Pancreas (tissue), 10 donors: Measurements from ENCODE around the gene SERPINF2. TPM values are rescaled to one million over a fixed set of nuclear protein-coding genes. Genes with fewer than 3 reads are reported as not detected.

Experiments
- ATAC-seq, 4 donors: fragments of 200-7000 bp; cut with Tn5 transposase; one replicate each; pipeline versions ENCODE4 v1.8.0 to v1.9.1; 2020; ENCODE audit warnings: mild to moderate bottlenecking in 4 of 4, moderate library complexity in 4 of 4
- DNase-seq, 6 donors: peaks; one replicate each; pipeline ENCODE4 v3.0.0-alpha.2; 2020
- FAIRE-seq: peaks from 2 replicates; lab custom pipeline; 2012; peaks lifted over from hg19 to GRCh38; lab: Jason Lieb, UNC
- H3K27ac ChIP-seq, 4 donors: fragments of 200-600 bp; sonication (generic); 1 replicate in 3 of 4; 2 replicates in 1 of 4; pipeline versions ENCODE4 v1.5.0 to v1.8.0; 2020
- H3K27me3 ChIP-seq, 4 donors: fragments of 200-600 bp; one replicate each; pipeline ENCODE4 v1.8.0; 2021
- H3K36me3 ChIP-seq, 3 donors: fragments of 200-600 bp; sonication (generic) in 1 of 3; one replicate each; pipeline versions ENCODE4 v1.5.0 to v1.8.0; 2020 to 2021
- H3K4me1 ChIP-seq, 3 donors: fragments of 200-600 bp; one replicate each; pipeline ENCODE4 v1.8.0; 2021
- H3K4me3 ChIP-seq, 4 donors: fragments of 200-600 bp; sonication (generic) in 2 of 4; one replicate each; pipeline versions ENCODE4 v1.5.0 to v1.8.0; 2020 to 2021
- H3K9me3 ChIP-seq, 4 donors: fragments of 200-600 bp; one replicate each; pipeline ENCODE4 v1.8.0; 2021
- WGBS, 2 donors: extraction: QIAGEN DNeasy Blood & Tissue Kit; methylation state at CpG; one replicate each; pipeline ENCODE4 v1.1.7; 2013; 5-methylcytosine and 5-hydroxymethylcytosine counted together
- intact Hi-C, 3 donors: fragments of 100-400 bp; cut with DNase I; formaldehyde crosslinking; loops; one replicate each; pipeline versions ENCODE4 v1.11.1 to v1.14.2; 2022
- polyA plus RNA-seq, 2 donors: library from polyadenylated mRNA; stranded (reverse); fragments of 200-250 nt; gene quantifications; one replicate each; pipeline ENCODE4 v1.2.3, GENCODE V29; 2013
- total RNA-seq, 6 donors: library from RNA; stranded (reverse); fragmentation: NEBNext Ultra II Directional in 4 of 6; extraction: Animal tissue kit (Norgen Biotek cat#: 25700) in 4 of 6; gene quantifications; one replicate each; pipeline versions ENCODE4 v1.2.1 to v1.2.4, GENCODE V29; 2021 to 2023
- TF ChIP-seq, protein P1 (sequence below), 4 donors: fragments of 200-600 bp; sonication (generic) in 3 of 4; IDR thresholded peaks; one replicate each; pipeline versions ENCODE4 v1.5.0 to v1.8.0; 2021; ENCODE audit warnings: antibody characterized with exemption in 4 of 4
- donor health status: healthy with polysubstance abuse.
- donor health status: DM: no; HTN: no; CAD: no; lungs with moderate emphysema.
- donor health status: DM: no; HTN: no; CAD: no.
- donor health status: control.
- donor health status: control.
- donor health status: Bipolar disorder and iron deficiency.
- donor health status: DM: yes; HTN: yes; CAD: no.
- donor health status: DM: no; HTN: no; CAD: no.
- donor health status: DM: no; HTN: no; CAD: no.
- donor health status: DM: yes; HTN: yes; CAD: no.

Gene SERPINF2
- total and polyA plus RNA-seq, 8 donors, result 1.4 to 8.8 (median 3.9) TPM

DNA sequence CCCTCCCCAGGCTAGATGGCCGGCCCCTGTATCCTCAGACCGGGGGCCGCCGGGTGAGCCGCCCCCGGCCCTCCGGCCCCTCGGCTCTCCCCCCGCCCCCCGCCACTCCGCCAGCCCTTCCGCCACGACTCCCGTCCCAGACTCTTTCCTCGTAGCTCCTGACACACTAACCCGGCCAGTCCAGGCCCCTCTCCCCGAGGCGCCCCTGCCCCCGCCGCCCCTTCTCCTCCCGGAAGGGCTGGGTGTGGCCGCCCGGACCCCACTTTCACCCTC, 26.9 kb upstream of the SERPINF2 start:
- peak overlapping the region; percentile 80 to 96 (median 86) for H3K27ac ChIP-seq
- no peaks in the 10 kb centered on the region for H3K27me3 ChIP-seq
- FAIRE-seq (no peak), ATAC-seq (no peak), DNase-seq (no peak)
- H3K9me3 ChIP-seq, result no peaks in the 10 kb centered on the region
- no peaks in the 10 kb centered on the region for H3K36me3 ChIP-seq
- H3K4me3 ChIP-seq, result peak overlapping the region; percentile 68 to 90 (median 80)
- 1% methylated on average over 14 to 23 of the region's 23 CpGs for WGBS, 2 donors
- H3K4me1 ChIP-seq, result peaks cover 10 to 29% (median 17%) of the 10 kb centered on the region in 3 donors
- intact Hi-C loops, result no loop called here
- TF ChIP-seq, protein P1, sequence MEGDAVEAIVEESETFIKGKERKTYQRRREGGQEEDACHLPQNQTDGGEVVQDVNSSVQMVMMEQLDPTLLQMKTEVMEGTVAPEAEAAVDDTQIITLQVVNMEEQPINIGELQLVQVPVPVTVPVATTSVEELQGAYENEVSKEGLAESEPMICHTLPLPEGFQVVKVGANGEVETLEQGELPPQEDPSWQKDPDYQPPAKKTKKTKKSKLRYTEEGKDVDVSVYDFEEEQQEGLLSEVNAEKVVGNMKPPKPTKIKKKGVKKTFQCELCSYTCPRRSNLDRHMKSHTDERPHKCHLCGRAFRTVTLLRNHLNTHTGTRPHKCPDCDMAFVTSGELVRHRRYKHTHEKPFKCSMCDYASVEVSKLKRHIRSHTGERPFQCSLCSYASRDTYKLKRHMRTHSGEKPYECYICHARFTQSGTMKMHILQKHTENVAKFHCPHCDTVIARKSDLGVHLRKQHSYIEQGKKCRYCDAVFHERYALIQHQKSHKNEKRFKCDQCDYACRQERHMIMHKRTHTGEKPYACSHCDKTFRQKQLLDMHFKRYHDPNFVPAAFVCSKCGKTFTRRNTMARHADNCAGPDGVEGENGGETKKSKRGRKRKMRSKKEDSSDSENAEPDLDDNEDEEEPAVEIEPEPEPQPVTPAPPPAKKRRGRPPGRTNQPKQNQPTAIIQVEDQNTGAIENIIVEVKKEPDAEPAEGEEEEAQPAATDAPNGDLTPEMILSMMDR (IDR thresholded peaks at IDR 0.05), result no peak

DNA sequence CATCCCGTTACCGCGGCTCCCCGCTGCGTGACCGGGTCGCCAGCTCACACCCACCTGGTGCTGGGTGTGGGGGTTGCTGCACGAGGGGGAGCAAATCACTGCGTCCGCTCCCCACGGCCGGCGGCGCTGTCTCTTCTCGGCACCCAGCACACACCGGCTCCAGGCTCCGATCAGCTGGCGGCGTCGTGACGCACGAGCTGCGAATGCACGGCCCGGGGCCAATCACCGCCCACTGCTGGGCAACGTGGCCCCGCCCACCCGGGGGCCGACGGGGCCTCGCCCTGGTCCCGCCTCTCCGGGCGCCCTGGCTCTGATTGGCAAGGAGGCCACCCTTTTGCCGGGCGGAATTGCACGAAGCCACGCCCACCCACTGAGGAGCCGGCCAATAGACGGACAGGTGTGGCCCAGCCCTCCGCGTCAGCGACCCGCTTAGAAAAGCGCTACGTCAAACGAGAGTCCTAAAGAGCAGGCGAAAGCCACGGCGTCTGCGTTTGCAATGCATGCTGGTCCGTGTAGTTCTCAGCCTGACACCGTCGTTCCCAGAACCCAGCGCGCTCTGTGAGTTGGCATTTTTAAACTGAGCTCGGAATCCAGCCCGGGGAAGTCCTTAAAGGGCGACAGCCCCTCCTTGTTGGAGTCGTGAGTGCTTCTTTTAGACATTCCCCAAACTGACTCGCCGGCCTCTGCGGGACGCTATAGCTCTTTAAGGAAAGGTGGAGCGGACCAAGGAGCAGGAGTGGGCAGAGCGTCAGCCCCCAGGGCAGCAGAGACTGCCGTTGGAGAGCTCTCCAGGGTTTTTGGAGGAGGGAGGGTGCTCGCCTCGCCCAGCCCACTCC, 26.4 kb upstream of the SERPINF2 start:
- ATAC-seq (peak; percentile 74 to 83 (median 76)), DNase-seq (peak; percentile 99 to 100 (median 100)), FAIRE-seq (peak; percentile 97)
- Histone ChIP-seq H3K27me3 (no peaks in the 10 kb centered on the region), H3K27ac (peak overlapping the region; percentile 96 to 99 (median 98)), H3K36me3 (no peaks in the 10 kb centered on the region), H3K9me3 (no peaks in the 10 kb centered on the region), H3K4me3 (peak overlapping the region; percentile 77 to 90 (median 83)), H3K4me1 (peaks cover 10 to 26% (median 17%) of the 10 kb centered on the region in 3 donors)
- TF ChIP-seq, protein P1 (IDR thresholded peaks at IDR 0.05), result no peak
- 0 to 1% methylated on average over 70 of the region's 70 CpGs for whole genome bisulfite sequencing, 2 donors
- intact Hi-C loops, result no loop called here

DNA sequence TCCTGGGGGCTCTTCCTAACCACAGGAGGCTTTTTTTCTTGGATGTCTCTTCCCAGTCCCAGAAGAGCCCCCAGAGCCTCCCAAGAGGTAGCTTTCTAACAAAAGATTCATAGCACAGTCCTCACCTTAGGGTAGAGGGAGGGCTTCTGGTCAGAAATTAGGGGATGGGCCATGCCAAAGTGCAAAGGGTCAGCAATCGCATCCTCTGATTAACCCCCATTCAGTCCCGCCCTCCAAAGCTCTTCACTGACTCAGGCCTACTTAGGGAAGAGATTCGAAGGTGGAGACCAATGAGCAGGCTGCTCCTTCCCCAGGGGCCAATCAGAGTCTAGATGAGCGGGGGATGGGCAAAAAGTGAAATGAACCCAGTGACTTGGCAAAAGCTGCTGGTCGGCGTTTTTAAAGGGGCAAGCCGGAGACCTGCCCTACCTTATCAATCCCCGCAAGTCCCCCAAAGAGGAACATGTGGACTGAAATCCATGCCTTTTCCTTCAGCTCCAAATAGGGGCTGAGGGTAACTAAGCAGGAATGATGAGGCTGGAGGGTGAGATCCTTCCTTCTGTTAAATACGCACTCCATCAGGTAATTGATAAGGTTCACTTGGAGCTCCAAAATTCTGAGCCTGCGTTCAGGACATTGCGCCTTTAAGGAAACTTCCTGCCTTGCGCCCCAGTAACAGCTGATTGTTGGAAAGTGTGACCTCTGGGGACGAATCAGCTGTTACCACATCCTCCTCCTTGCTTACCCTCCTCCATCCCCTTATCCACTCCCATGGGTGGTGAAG, 25.6 kb upstream of the SERPINF2 start:
- H3K27ac ChIP-seq, result peak overlapping the region; percentile 91 to 99 (median 98)
- peaks cover 10 to 26% (median 17%) of the 10 kb centered on the region in 3 donors for H3K4me1 ChIP-seq
- DNase-seq (peak; percentile 73 to 95 (median 90)), FAIRE-seq (peak; percentile 90), ATAC-seq (peak; percentile 63 to 81 (median 74))
- no peaks in the 10 kb centered on the region for H3K9me3 ChIP-seq
- intact Hi-C loops, result no loop called here
- no peaks in the 10 kb centered on the region for H3K27me3 ChIP-seq
- H3K4me3 ChIP-seq, result peak overlapping the region; percentile 64 to 83 (median 74)
- TF ChIP-seq, protein P1 (IDR thresholded peaks at IDR 0.05), result no peak
- WGBS, 2 donors, result 0 to 1% methylated on average over 13 of the region's 13 CpGs
- H3K36me3 ChIP-seq, result no peaks in the 10 kb centered on the region

DNA sequence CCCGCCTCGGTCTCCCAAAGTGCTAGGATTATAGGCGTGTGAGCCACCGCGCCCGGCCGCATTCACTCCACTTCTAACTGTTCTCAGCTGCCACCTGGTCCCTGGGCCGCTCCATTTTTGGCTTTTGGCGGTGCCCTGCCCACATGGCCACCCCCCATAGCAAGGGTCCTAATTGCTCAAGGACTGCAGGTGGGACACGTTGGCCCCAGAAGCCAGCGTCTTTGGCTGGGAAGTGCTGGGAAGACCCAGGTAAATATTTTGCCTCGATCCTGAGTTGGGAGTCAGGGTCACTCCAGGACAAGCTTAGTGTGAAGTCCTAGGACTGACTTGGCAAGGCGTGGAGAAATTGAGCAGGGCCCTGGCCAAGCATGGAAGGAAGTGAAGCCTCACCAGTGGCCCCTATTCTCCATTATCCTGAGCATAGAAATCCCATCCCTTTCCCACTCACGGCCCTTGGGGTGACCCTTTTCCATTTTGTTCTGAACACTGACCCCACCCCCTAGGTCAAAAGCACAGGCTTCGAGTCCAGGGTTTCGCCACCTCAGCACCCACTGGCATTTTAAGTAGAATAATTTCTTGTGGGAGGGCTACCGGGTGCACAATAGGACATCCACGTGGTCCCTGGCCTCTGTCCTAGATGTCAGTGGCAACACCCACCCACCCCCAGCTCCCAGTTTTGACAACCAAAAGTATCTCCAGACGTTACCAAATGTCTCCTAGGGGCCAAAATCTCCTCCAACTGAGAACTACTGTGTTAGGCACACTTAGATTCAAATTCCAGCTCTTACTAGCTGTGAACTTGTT, 24.1 kb upstream of the SERPINF2 start:
- TF ChIP-seq, protein P1 (IDR thresholded peaks at IDR 0.05), result no peak
- WGBS, 2 donors, result 71 to 73% methylated on average over 19 of the region's 19 CpGs
- Histone ChIP-seq H3K27ac (peak overlapping the region in 2 of 4 donors; percentile 98 to 99), H3K4me1 (peaks cover 7 to 25% (median 16%) of the 10 kb centered on the region in 3 donors), H3K4me3 (peak overlapping the region in 1 of 4 donors; percentile 83), H3K27me3 (no peaks in the 10 kb centered on the region), H3K36me3 (no peaks in the 10 kb centered on the region), H3K9me3 (no peaks in the 10 kb centered on the region)
- DNase-seq (peak in 2 of 6 donors; percentile 30 to 37), ATAC-seq (no peak), FAIRE-seq (no peak)
- intact Hi-C loops, result no loop called here
